ENCODE measurements around the gene NMT1. TPM values are rescaled to one million over a fixed set of nuclear protein-coding genes. Genes with fewer than 3 reads are reported as not detected.
A peak's percentile ranks its signal among the peaks of the same experiment; 100 is the strongest.

The NMT1 gene
- polyA plus RNA-seq, 1 donor from 2014 or later: 84.4 TPM

DNA sequence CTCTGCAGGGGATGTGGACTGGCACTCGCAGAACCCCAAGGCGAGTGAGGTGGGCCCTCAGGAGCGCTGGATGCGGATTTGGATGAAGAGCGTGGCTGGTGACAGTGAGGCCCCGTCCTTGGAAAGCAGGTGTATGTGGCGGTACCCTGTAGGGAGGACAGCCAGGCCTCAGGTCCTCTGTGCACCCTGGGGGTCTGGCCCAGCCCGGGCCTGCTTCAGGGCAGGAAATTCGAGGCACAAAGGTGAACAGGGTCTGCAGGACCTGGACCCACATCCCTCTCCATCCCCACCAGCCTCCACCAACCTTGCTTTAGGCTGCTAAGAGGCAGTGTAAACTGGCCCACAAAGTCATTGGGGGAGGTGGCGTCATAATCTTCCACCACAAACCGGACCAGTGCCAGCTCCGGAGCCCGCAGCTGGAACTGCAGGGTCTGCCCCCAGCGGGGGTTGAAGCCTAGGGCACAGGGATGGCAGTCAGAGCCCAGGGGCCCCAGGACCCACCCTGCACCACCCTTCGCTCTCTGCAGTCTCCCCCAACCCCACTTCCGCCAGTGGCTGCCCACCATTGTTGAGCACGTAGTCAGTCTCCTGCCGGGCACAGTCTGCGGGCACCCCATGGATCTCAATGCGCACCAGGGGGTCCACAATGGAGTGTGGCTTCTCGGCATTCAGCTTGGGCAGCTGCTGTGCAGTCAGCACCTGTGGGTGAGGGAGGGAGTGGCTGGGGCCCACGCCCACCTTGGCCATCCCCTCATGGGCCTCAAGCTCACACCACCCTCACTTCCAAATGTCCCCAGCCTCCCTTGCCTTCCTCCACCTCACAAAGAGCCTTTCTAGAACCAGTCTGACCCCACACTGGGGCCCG, 51.7 kb downstream of the NMT1 start:
- Mint-ChIP-seq H3K27ac (no peak overlapping the region), H3K27me3 (no peaks in the 10 kb centered on the region), H3K36me3 (no peaks in the 10 kb centered on the region), H3K4me3 (no peak overlapping the region), H3K9me3 (no peaks in the 10 kb centered on the region), H3K4me1 (peaks cover 0 to 8% (median 2%) of the 10 kb centered on the region in 3 donors)

DNA sequence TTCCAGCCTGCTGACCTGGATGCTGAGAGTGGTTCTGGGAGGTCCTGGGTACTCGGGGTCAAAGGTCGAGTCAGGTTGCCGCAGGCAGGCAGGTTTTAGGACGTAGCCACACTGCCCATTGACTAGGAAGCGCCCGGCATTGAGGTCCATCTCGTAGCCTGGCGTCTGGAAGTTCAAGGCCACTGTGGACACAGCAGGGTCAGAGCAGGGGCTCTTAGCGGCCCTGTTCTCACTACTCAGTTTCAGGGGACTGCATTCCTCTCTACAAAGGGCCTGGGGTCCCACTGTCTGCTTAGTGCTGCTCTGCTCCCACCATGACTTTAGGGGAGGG, 52.3 kb downstream of the NMT1 start:
- Mint-ChIP-seq H3K9me3 (no peaks in the 10 kb centered on the region), H3K36me3 (no peaks in the 10 kb centered on the region), H3K27ac (no peak overlapping the region), H3K27me3 (no peaks in the 10 kb centered on the region), H3K4me3 (no peak overlapping the region), H3K4me1 (peaks cover 0 to 8% (median 2%) of the 10 kb centered on the region in 3 donors)

DNA sequence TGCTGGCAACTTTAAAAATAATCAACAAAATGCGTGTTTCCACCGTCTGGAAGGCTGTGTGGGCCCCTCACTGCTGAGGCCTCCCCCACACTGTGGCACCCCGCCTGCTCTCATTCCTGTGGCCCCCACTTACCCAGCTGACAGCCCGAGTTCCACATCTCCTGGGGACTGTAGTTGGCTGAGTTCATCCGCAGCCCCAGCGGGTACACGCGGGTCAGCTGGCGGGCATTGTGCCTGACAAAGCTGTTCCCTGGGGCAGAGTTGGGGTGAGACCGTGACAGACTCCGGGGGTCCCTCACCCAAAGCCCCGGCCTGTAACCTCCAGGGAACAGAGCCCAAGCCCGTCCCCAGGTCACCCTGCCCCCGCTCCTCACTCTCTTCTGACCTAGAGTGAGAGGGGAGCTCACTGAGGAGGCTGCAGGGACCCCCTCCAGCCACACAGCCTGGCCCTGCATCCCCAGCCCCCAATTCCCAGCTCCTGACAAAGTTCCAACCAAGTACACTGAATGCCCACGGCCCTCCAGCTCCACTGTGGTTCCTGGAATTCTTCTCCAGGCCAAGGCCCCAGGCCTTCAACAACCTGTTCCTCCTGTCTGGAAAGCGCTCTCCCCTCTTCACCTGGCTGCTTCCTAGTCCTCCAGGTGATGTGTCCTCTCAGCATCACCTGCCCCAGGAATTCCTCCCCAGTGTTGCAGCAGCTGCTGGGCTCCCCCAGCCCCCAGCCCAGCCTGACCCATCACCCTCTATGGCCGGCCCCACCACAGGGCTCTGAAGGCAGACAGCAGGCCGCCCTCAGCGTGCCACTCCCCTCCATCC, 53.2 kb downstream of the NMT1 start:
- no peak overlapping the region for H3K27ac Mint-ChIP-seq
- peaks cover 0 to 8% (median 2%) of the 10 kb centered on the region in 3 donors for H3K4me1 Mint-ChIP-seq
- H3K4me3 Mint-ChIP-seq: peak overlapping the region in 1 of 4 donors; percentile 68
- H3K36me3 Mint-ChIP-seq: no peaks in the 10 kb centered on the region
- no peaks in the 10 kb centered on the region for H3K27me3 Mint-ChIP-seq
- H3K9me3 Mint-ChIP-seq: no peaks in the 10 kb centered on the region

DNA sequence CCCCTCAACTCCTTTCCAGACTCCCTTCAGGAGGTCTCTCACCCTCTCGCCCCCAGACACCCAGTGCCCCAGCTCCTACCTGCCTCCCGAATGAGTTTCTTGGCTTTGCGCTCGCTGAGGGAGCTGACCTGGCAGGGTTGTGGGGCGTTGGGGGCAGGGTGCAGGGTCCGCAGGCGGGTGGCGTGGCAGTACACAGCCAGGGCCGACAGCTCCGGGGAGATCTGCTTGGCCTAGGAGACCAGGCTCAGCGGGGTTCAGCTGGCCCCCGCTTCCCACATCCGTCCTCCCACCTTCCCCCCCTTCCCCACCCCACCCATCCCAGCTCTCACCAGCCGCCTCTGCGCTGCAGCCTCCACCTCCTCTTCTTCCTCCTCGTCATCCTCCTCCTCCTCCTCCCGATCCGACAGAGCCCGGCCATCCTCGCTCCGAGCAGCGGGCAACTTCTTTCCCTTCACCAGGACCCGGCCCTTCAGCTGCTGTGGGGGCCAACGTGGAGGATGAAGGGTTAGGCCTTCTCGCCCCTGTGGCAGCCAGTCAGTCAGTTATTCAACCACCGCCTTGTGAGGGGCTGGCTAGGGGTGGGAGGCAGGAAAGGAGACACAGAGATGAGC, 54.0 kb downstream of the NMT1 start:
- H3K4me1 Mint-ChIP-seq: peaks cover 0 to 8% (median 2%) of the 10 kb centered on the region in 3 donors
- H3K4me3 Mint-ChIP-seq: peak overlapping the region in 1 of 4 donors; percentile 68
- H3K9me3 Mint-ChIP-seq: no peaks in the 10 kb centered on the region
- no peaks in the 10 kb centered on the region for H3K36me3 Mint-ChIP-seq
- H3K27ac Mint-ChIP-seq: no peak overlapping the region
- no peaks in the 10 kb centered on the region for H3K27me3 Mint-ChIP-seq

DNA sequence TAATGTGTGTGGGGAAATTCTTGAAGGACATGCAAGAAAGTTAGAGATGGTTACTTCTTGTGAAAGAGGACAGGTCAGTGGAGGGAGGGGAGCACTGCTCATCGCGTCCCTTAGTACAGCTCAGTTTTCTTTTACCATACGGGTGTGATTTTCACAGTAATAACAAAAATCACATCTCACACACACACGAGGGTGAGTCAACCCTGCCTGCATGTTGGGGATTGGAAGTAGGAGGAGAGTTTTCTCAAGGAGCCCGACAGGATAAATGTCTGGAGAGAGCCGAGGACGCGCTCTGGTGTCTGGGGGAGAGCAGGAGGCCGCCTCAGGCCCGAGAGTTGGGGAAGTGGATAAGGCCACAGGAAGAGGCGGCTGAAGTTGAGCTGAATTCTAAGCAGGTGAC, 54.8 kb downstream of the NMT1 start:
- Mint-ChIP-seq H3K36me3 (no peaks in the 10 kb centered on the region), H3K9me3 (no peaks in the 10 kb centered on the region), H3K4me1 (peaks cover 0 to 8% (median 2%) of the 10 kb centered on the region in 3 donors), H3K27ac (no peak overlapping the region), H3K4me3 (no peak overlapping the region), H3K27me3 (no peaks in the 10 kb centered on the region)

DNA sequence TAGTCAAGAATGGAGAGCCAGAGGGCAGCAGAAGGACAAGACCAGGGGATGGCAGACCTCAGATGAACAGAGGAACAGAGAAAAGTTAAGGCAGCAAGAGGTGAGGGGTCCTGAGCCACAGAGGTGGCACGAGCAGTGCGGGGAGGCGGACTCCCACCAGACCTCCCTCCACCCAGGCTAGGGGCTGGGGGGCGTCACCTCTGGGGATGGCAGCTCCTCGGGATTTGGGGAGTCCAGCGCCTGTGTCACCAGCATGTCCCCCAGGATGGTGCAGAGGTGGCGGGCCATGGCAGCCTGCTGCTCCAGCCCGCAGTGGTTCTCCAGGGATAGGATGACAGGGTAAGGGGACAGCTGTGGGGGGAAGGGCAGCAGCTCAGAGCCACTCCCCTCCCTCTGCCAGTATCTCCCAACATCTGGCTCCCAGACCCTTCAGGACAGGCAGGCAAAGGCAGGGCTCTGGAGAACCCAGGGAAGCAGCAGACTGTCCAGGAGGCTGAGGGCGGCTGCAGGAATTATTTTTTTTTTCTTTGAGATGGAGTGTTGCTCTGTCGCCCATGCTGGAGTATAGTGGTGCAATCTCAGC, 55.4 kb downstream of the NMT1 start:
- Mint-ChIP-seq H3K36me3 (no peaks in the 10 kb centered on the region), H3K4me1 (peaks cover 0 to 4% (median 1%) of the 10 kb centered on the region in 3 donors), H3K27ac (no peak overlapping the region), H3K4me3 (no peak overlapping the region), H3K9me3 (no peaks in the 10 kb centered on the region), H3K27me3 (peaks cover 1% of the 10 kb centered on the region)

DNA sequence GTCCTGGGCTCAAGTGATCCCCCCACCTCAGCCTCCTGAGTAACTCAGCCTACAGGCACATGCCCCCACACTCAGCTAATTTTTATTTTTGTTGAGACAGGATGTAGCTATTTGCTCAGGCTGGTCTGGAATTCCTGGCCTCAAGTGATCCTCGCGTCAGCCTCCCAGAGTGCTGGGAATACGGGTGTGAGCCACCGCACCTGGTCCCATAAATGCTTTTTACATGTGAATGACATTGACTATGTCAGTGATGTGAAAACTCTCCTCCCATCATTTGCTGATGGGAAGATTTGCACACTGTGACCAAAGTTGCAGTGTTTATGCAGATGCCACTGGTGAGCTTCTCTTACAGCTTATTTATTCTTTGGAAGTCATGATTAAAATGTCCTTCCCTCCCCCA, 56.2 kb downstream of the NMT1 start:
- Mint-ChIP-seq H3K27ac (no peak overlapping the region), H3K27me3 (peaks cover 1% of the 10 kb centered on the region), H3K9me3 (no peaks in the 10 kb centered on the region), H3K36me3 (no peaks in the 10 kb centered on the region), H3K4me3 (no peak overlapping the region), H3K4me1 (no peaks in the 10 kb centered on the region)

DNA sequence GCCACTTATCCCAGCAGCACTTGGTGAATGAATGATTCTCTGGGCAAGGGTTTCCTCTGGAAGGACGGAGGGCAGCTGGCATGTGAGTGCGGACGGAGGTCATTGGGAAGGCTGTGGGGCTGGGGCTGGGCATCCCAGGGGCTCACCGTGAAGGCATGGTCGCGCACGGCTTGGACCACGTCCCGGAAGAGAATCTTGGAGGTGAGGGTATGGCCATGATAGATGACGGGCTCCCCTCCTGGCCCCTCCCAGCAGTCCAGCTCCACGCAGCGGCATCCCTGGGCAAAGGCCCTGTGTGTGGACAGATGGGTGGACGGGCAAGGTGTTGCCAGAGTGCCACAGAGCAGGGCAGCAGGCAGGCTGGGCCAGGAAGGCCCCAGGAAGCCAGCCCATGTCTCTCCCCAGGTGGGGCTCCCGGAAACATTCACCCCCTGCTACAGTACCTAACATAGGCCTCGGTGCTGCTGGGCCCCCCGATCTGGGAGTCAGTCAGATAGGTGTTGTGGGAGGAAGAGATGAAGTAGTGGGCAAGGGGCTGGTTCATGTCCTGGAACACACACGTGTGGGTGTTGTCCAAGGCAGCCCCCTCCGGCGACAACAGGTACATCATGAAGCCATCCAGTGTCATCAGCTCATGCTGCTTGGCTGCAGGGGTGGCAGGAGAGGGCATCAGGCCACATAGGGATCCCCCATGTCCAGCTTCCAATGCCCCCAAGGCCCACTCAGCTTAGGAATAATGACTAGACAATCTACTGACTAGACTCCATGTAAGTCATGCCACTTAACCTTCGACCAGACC, 56.9 kb downstream of the NMT1 start:
- peaks cover 1% of the 10 kb centered on the region for H3K27me3 Mint-ChIP-seq
- no peaks in the 10 kb centered on the region for H3K36me3 Mint-ChIP-seq
- H3K4me1 Mint-ChIP-seq: no peaks in the 10 kb centered on the region
- no peak overlapping the region for H3K4me3 Mint-ChIP-seq
- peak overlapping the region in 1 of 3 donors; percentile 31 for H3K27ac Mint-ChIP-seq
- H3K9me3 Mint-ChIP-seq: no peaks in the 10 kb centered on the region

DNA sequence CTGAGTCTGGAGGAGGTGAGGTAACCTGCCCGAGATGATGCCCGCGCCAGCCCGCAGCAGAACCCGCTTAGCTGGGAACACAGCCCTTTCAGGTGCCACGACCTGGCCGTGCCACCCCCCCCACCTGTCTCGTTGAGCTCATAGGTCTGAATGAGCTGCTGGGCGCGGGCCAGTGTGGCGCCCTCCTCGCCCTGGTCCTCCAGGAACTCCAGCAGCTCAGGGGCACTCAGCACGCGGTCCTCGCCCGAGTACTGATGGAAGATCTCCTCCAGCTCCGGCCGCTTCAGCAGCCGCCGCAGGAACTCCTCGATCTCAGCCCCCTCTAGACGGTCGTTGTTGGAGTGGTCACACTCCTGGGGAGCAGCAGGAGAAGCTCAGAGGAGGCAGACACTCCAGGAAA, 57.6 kb downstream of the NMT1 start:
- Mint-ChIP-seq H3K9me3 (no peaks in the 10 kb centered on the region), H3K4me3 (no peak overlapping the region), H3K27ac (peak overlapping the region in 1 of 3 donors; percentile 31)

DNA sequence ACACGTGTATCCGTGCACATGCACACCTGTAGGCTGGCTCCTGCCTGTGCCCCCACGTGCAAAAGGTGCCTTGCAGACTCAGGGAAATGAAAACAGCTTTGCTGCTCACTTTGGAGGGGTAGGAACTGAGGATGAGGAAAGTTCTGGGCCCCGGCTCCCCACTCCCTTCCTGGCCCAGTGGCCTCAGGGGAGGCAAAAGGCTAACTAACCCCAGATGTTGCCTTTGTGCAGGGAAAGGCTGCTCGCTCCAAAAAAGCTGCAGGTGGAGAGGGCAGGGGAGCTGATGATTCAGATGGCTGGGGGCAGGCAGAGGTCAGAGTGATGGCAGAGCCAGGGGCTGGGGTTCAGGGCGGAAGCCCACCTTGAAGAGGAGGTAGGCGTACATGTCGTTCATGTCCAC, 58.8 kb downstream of the NMT1 start:
- Mint-ChIP-seq H3K27me3 (peaks cover 1% of the 10 kb centered on the region), H3K4me1 (peaks cover 0 to 2% (median 0%) of the 10 kb centered on the region in 3 donors), H3K36me3 (no peaks in the 10 kb centered on the region), H3K4me3 (no peak overlapping the region), H3K27ac (no peak overlapping the region), H3K9me3 (no peaks in the 10 kb centered on the region)

More for the DNA sequence above, 57.6 kb downstream of the NMT1 start:
- Mint-ChIP-seq H3K27me3 (peaks cover 1% of the 10 kb centered on the region), H3K36me3 (no peaks in the 10 kb centered on the region), H3K4me1 (peaks cover 0 to 2% (median 0%) of the 10 kb centered on the region in 3 donors)

DNA sequence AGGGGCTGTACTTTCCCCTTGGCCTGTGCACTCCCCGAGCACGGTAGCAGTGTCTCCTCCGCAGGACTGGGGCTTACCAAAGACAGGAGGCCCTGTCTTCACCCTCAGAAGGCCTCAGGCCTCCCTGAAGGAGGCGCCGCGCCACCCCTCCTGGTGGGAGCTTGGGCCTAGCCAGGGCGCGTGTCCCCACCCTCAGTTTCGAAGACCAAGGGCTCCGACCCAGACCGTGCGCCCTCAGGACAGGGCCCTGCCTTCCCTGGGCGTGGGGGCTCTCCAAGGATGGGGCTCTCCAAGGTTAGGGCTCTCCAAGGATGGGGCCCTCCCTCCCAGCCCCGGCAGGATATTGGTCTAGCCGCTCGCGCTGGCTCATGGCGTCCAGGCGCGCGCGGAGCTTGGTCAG, 59.4 kb downstream of the NMT1 start:
- peaks cover 1% of the 10 kb centered on the region for H3K27me3 Mint-ChIP-seq
- H3K4me1 Mint-ChIP-seq: peaks cover 0 to 2% (median 0%) of the 10 kb centered on the region in 3 donors
- no peak overlapping the region for H3K4me3 Mint-ChIP-seq
- H3K27ac Mint-ChIP-seq: no peak overlapping the region
- no peaks in the 10 kb centered on the region for H3K36me3 Mint-ChIP-seq
- H3K9me3 Mint-ChIP-seq: no peaks in the 10 kb centered on the region

DNA sequence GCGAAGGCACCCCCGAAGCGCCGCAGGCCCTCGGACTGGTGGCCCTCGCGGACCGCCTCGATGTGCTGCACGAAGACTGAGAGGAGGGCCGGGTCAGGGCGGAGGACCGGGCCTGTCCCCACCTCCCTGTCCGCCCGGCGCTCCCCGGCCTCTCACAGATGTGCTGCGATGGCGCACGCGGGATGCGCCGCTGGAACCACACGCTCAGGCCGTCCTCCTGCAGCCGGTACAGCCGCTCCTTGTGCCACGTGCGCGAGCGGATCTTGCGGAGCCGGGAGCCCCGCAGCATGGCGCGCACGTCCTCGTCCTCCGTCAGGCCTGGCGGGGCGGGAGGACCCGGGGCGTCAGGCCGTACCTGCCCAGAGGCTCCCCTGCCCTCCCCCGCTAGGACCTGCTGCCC, 59.9 kb downstream of the NMT1 start:
- Mint-ChIP-seq H3K27me3 (peaks cover 1% of the 10 kb centered on the region), H3K36me3 (no peaks in the 10 kb centered on the region), H3K4me3 (no peak overlapping the region), H3K9me3 (no peaks in the 10 kb centered on the region), H3K27ac (no peak overlapping the region), H3K4me1 (peaks cover 0 to 2% (median 0%) of the 10 kb centered on the region in 3 donors)

DNA sequence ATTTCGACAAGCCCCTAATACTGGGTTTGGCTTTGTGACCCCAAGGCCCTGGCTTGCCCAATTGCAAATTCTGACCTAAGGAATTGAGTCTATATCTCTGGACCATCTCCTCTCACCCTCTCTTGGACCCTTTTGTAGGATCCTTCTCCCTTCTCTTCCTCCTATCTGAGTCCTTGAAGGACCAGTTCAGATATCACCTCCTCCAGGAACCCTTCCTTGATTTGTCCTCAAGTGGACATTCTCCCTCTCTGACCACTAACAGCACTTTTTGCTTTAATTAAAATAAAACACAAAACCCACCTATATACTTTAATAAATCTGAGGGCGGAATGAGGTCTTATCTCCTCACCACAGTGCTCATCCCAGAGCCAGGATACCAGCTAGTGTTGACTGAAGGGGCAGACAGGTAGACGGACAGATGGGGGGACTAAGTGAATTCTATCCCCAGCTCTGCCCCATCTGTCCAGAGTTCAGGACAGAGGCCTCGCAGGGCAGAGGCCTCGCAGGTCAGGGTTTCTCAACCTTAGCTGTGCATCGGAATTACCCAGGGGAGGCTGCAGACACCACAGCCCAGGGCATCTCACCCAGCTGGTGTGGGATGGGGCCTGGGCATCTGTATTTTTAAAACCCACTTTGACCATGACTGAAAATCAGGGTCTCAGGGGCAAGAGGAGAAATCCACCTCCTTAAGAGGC, 62.1 kb downstream of the NMT1 start:
- Mint-ChIP-seq H3K9me3 (no peaks in the 10 kb centered on the region), H3K4me1 (peaks cover 0 to 2% (median 0%) of the 10 kb centered on the region in 3 donors), H3K36me3 (no peaks in the 10 kb centered on the region), H3K4me3 (peak overlapping the region in 2 of 4 donors; percentile 45 to 77), H3K27me3 (peaks cover 1% of the 10 kb centered on the region), H3K27ac (peak overlapping the region in 1 of 3 donors; percentile 26)

Data from IgD-negative memory B cell (primary cell).